Ramos (cell line): ENCODE measurements around the gene OMA1.
"Not testable (repeated sequence)": the region's sequence is repeated elsewhere in the genome, so short reads cannot be mapped to it uniquely, and the experiment has no call there.

ENCODE experiments used
- in situ Hi-C: fragments of 300-500 bp; cut with MboI; formaldehyde crosslinking; loops from one replicate; pipeline ENCODE4 v1.14.3; 2022; ENCODE audit warnings: low sequenced_read_pairs; ENCODE audit not compliant: unreplicated experiment

Gene OMA1

GRCh38 chr1:58531842-58532241 is 14.7 kb downstream of the OMA1 start:
- in situ Hi-C loops, result not testable (repeated sequence)

- in situ Hi-C loops, result no loop called here
Observed at GRCh38 chr1:58529284-58529683, 17.2 kb downstream of the OMA1 start.

GRCh38 chr1:58528518-58528917 is 18.0 kb downstream of the OMA1 start:
- in situ Hi-C loops, result no loop called here

- in situ Hi-C loops, result no loop called here
Observed at GRCh38 chr1:58524353-58524945, 22.1 kb downstream of the OMA1 start.

- in situ Hi-C loops, result no loop called here
Observed at GRCh38 chr1:58515794-58516401, 30.6 kb downstream of the OMA1 start.

- in situ Hi-C loops, result no loop called here
Observed at GRCh38 chr1:58513956-58514355, 32.6 kb downstream of the OMA1 start.

GRCh38 chr1:58508629-58509028 is 37.9 kb downstream of the OMA1 start:
- in situ Hi-C loops, result no loop called here

- in situ Hi-C loops, result no loop called here
Observed at GRCh38 chr1:58505286-58505685, 41.2 kb downstream of the OMA1 start.

- in situ Hi-C loops, result no loop called here
Observed at GRCh38 chr1:58502519-58502918, 44.0 kb downstream of the OMA1 start.

- in situ Hi-C loops, result no loop called here
Observed at GRCh38 chr1:58500043-58500442, 46.5 kb downstream of the OMA1 start.

GRCh38 chr1:58497499-58497898 is 49.0 kb downstream of the OMA1 start:
- in situ Hi-C loops, result no loop called here

- in situ Hi-C loops, result no loop called here
Observed at GRCh38 chr1:58496042-58496441, 50.5 kb downstream of the OMA1 start.

GRCh38 chr1:58488914-58489313 is 57.6 kb downstream of the OMA1 start:
- in situ Hi-C loops, result not testable (repeated sequence)

GRCh38 chr1:58487002-58487401 is 59.5 kb downstream of the OMA1 start:
- in situ Hi-C loops, result no loop called here

GRCh38 chr1:58481962-58482361 is 64.6 kb downstream of the OMA1 start:
- in situ Hi-C loops, result no loop called here

- in situ Hi-C loops, result no loop called here
Observed at GRCh38 chr1:58480191-58480590, 66.3 kb downstream of the OMA1 start.

- in situ Hi-C loops, result no loop called here
Observed at GRCh38 chr1:58477390-58477789, 69.1 kb downstream of the OMA1 start.

GRCh38 chr1:58476179-58476578 is 70.3 kb downstream of the OMA1 start:
- in situ Hi-C loops, result no loop called here

- in situ Hi-C loops, result no loop called here
Observed at GRCh38 chr1:58469476-58469875, 77.0 kb downstream of the OMA1 start.

GRCh38 chr1:58469016-58469415 is 77.5 kb downstream of the OMA1 start:
- in situ Hi-C loops, result no loop called here

GRCh38 chr1:58468612-58469011 is 77.9 kb downstream of the OMA1 start:
- in situ Hi-C loops, result no loop called here

GRCh38 chr1:58466630-58467241 is 79.8 kb downstream of the OMA1 start:
- in situ Hi-C loops, result no loop called here
